ENCODE results near the gene PLAU.
"Not testable (repeated sequence)": the region's sequence is repeated elsewhere in the genome, so short reads cannot be mapped to it uniquely, and the experiment has no call there.

Gene PLAU

GRCh38 chr10:73899423-73899822 lies 11.5 kb upstream of the PLAU start:
- DNase-seq: no peak

DNA sequence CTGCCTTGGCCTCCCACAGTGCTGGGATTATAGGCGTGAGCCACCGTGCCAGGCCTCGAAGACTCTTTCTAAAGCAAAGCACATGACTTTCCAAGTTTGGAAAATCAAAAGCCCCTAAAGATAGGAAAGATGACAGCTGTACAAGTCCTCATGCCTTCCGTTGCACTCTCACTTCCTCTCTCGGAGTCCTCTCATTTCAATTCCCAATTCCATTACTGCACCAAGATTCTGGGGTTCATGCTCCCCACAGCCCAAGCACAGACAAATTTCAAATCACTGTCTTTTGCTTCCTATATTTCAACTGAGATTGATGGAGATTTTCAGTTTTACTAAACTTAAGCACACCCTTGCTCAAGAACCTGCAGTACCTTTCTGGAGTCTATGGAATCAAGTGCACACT lies 10.9 kb upstream of the PLAU start:
- DNase-seq: no peak

- no peak for DNase-seq
Observed at GRCh38 chr10:73901261-73901660, 9.7 kb upstream of the PLAU start.

DNA sequence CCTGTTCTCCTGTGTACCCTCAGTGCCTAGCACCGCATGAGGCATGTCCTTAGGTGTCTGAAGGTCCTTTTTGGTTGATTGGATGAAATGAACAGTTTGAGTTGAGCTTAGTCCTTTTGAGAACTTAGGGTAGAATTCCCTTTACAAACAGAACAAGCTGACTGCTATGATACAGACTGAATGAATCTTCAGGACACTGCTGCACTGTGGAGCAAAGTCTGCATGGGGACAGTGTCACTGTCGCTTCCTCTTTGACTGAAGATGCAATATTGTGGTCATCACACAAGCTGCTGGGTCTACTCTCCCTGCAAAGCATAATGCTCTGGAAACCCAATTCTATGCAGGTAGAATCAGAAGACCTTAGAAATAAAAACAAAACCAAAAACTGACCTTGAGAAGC lies 8.6 kb upstream of the PLAU start:
- DNase-seq: no peak

DNA sequence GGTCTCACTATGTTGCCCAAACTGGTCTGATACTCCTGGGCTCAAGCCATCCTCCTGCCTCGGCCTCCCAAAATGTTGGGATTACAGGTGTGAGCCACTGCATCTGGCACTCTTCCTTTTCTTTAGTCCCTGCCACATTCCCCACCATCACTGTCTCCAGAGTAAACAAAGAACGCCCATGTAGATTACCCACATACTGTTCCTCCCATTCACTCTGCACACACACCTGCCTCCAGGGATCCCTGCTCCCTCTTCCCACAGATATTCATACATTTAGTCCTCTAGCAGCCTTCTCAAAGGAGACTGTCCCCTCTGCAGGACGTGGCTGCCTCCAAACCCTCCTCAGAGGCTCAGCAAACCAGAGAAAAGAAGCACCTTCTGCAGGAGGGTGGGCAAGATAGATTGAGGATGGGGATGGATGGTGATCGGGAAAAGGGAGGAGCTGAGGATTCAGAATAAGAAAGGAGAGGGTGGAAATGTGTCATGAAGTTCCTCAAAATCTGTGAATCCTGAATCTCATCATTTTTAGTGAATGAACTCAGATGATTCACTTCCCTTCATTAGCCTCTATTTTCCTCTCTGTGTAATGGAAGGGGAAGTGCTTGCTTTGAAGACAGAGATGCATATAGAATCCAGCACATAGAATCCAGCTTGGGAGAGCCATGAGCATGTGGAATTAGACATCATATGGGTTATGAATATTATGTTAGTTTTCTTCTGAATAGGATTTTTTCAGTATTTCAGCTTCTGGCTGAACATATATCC lies 5.5 kb upstream of the PLAU start:
- DNase-seq: no peak

GRCh38 chr10:73906524-73907447 lies 4.1 kb upstream of the PLAU start:
- DNase-seq: no peak

DNA sequence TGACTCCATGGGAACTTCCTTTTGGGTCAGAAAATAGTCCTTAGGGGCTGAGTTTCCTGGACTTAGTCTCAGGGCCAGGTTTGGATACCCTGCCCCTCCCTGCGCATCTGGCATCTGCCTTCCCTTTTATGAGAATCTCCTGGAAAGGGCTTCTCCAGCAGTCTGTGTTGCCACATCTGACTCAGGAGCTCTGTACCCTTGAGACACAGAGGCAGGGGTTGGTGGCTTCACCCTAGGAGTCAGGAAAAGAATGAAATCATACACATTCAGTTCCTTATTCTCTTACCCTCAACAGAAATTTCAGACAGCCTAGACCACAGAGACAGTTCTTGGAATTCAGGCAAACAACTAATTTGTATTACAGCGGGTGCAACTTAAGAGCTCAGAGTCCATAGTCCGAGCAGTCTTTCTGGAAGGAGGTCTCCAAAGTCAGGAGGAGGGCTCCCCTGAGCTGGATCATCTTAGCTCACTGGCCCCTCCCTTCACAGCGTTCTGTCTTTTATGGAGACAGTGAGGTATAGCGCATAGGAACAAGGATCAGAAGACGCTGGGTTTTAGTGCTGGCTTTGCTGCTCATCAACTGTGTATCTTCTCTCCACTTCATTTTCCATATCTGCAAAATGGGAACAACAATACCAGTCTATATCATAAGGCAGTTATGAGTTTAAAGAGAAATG lies 3.0 kb upstream of the PLAU start:
- no peak for DNase-seq

- DNase-seq: no peak
Observed at GRCh38 chr10:73908853-73909539, 1.9 kb upstream of the PLAU start.

GRCh38 chr10:73909540-73910115 lies 1.3 kb upstream of the PLAU start:
- DNase-seq: no peak

GRCh38 chr10:73910401-73910763 lies 550 bp upstream of the PLAU start:
- DNase-seq: no peak

- DNase-seq: no peak
Observed at GRCh38 chr10:73911553-73912004, 647 bp downstream of the PLAU start.

- no peak for DNase-seq
Observed at GRCh38 chr10:73914036-73914435, 3.1 kb downstream of the PLAU start.

GRCh38 chr10:73915206-73915851 lies 4.4 kb downstream of the PLAU start:
- DNase-seq: no peak

DNA sequence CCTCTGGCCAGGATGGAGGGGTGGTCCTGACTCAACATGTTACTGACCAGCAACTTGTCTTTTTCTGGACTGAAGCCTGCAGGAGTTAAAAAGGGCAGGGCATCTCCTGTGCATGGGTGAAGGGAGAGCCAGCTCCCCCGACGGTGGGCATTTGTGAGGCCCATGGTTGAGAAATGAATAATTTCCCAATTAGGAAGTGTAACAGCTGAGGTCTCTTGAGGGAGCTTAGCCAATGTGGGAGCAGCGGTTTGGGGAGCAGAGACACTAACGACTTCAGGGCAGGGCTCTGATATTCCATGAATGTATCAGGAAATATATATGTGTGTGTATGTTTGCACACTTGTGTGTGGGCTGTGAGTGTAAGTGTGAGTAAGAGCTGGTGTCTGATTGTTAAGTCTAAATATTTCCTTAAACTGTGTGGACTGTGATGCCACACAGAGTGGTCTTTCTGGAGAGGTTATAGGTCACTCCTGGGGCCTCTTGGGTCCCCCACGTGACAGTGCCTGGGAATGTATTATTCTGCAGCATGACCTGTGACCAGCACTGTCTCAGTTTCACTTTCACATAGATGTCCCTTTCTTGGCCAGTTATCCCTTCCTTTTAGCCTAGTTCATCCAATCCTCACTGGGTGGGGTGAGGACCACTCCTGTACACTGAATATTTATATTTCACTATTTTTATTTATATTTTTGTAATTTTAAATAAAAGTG lies 6.0 kb downstream of the PLAU start:
- no peak for DNase-seq

DNA sequence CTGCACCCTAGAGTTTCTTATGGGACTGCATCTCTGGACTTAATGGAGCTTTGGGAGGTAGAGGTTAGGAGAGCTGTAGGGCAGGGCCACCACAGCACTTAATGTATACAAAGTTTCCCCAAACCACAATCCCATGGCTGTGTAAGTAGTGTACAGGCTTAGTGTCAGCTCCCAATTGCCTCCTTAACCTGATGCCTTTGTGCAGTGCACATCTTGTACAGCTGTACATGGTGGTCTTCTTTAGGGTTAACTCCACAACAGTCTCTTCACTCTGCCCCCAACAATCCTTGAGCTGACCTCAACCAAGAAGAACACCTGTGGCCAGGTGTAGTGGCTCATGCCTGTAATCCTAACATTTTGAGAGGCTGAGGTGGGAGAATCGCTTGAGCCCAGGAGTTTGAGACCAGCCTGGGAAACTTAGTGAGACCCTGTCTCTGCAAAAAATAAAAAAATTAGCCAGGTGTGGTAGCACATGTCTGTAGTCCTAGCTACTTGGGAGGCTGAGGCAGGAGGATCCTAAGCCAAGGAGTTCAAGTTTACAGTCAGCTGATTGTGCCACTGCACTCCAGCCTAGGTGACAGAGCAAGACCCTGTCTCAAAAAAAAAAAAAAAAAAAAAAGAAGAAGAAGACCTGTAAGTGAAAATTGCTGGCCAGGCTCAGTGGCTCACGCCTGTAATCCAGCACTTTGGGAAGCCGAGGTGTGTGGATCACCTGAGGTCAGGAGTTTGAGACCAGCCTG lies 6.8 kb downstream of the PLAU start:
- DNase-seq: no peak

GRCh38 chr10:73919481-73919880 lies 8.5 kb downstream of the PLAU start:
- not testable (repeated sequence) for DNase-seq

- no peak for DNase-seq
Observed at GRCh38 chr10:73920089-73920488, 9.2 kb downstream of the PLAU start.

DNA sequence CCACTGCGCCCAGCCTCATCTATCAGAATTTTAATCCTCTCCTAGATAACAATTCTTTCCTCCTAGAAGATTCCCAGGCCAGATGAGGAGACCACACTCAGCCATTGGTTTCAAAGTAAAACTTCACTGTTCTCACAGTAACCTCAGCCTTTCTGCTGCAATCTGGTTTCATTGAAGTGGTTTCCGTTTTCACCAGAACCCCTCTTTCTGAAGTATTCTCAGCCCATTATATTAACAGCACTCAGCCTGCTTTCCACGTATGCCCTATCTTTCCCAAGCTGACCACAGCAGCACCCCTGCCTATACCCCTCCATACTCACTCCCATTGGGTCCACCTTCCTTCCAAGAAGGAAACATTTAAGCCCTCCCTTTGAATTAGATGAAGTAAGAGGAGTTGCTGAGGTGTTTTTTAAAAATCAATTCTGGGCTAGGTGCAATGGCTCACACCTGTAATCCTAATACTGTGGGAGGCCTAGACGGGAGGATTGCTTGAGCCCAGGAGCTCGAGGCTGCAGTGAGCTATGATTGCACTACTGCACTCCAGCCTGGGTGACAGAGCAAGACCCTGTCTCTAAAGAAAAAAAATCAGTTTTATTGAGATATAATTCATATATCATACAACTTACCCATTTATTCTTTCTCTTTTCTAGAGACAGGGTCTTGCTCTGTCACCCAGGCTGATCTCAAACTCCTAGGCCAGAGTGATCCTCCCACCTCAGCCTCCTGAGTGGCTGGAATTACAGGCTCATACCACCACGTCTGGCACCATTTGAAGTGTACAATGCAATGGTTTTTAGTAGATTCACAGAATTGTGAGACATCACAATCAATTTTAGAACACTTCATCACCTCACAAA lies 11.3 kb downstream of the PLAU start:
- DNase-seq: no peak

DNA sequence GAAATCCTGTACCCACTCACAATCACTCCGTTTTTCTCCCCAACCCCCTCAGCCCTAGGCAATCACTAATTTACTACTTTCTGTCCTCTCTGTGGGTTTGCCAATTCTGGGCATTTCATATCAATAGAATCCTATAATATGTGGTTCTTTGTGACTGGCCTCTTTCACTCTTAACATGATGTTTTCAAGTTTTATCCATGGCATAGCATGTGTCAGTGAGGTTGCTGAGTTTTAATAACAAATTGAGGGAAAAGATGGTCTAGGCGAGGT lies 11.9 kb downstream of the PLAU start:
- no peak for DNase-seq

Data from NCI-H1092 (cell line).